ENCODE results near the gene LIMA1.

LIMA1 gene

DNA sequence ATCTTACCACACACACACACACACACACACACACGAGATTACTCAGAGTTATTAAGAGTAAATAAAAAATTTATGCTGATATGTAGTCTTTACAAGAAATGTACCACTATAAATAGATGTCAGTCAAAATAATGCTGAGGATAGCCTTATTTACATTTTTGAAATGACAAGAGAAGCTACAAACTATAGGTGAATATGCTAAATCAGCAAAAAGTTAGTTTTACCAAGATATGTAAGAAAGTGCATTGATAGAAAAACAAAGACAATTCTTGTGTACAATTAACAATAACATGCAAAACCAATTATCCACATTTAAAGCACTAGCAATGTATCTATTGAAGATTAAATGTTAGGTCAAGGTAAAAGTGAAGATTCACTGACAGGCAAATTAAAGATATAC lies 69.3 kb downstream of the LIMA1 start:
- DNase-seq, result no peak

DNA sequence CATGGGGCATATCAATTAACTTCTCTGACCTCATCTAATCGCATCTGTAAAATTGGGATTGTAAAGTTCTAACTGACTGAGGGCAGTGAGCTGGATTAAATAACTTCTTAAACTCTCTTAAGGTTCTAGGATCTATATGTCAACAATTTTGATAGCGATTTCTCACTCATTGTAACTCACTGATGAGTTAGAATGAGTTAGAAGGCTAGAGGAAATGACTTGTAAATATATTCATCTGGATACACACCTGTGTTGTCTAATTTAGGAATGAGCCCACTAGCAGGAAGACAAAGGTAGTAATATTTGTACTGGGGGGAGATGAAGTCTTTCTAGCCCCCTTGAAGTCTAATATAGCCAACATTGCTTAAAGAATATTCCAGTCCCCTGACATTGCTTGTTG lies 69.9 kb downstream of the LIMA1 start:
- DNase-seq, result no peak

DNA sequence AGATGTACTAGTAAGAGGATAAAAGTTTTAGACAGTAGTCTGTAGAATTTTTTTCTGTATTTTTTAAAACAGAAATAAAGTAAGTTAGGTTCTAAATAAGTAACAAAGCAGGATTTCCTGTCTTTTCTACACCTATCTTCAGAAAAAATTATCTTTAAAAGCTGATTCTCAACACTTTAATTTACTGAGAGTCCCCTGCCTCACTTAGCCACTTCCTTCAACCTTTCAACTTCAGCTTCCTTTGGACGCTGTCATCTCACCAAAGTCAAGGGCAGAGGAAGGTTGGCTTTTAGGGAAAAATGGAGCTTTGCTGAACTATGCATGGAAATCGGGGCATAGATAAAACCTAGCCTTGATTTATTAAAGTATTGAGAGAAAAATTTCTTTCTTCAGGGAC lies 71.3 kb downstream of the LIMA1 start:
- no peak for DNase-seq

DNA sequence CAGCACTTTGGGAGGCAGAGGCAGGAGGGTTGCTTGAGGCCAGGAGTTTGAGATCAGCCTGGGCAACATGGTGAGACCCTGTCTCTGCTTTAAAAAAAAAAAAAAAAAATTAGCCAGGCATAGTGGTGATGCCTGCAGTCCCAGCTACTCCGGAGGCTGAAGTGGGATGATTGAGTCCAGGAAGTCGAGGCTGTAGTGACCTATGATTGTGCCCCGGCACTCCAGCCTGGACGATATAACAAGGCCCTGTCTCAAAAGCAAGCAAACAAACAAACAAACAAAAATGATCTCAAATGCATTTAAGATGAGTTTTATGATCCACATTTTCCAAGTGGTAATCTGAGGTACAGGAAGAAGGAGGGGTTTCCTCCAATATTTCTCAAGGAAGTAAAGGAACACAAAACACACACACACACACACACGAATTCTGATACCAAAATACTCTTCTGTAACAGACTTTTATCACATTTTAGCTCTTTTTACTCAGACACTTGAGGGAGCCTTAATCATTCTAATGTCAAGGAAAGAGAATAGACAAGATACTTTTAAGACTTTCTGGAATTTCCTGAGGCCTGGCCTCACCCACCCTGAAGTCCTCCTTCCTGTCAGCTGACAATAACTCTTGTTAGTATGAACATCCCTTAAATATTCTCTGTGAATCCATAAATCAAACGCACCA lies 71.8 kb downstream of the LIMA1 start:
- no peak for DNase-seq

DNA sequence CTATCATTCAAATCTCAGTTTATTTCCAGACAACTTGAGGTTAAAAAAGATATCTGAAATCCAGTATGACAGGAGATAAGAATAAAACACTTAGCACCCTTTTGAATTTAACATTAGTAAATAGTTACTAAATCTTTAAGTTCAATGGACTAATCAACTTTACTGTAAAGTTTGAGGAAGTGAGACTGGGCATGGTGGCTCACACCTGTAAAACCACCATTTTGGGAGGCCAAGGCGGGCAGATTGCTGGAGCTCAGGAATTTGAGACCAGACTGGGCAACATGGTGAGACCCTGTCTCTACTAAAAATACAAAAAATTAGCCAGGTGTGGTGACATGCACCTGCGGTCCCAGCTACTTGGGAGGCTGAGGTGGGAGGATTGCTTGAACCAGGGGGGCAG lies 75.9 kb downstream of the LIMA1 start:
- no peak for DNase-seq

DNA sequence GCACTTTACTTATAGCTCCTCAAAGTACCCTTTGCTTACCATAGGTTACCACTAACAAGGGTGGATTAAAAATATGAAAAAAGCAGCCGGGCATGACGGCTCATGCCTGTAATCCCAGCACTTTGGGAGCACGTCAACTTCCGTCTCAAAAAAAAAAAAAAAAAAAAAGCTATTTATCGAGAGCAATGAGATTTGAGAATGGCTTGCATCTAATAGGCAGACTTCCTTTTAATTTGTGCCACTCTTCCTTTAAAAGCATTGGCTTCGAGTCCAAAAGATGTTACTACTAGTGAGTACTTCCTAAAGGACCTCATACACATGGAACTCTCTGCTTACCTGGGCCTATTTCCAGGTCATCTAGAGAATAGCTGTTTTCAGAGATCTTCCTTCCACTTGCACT lies 77.7 kb downstream of the LIMA1 start:
- DNase-seq, result no peak

DNA sequence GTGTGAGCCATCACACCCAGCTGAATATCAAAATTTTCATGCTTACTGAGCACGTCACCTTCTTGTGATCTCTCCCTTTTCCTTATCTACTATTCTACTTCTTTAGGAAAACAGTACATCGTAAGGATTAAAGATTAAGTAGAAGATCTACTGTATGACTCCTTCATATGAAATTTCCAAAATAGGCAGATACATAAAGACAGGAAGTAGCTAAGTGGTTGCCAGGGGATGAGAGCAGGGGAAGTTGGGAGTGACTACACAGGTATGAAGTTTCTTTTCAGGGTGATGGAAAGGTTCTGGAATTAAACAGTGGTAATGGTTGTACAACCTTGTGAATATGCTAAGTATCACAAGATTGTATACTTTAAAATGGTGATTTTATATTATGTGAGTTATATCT lies 79.6 kb downstream of the LIMA1 start:
- DNase-seq, result no peak

DNA sequence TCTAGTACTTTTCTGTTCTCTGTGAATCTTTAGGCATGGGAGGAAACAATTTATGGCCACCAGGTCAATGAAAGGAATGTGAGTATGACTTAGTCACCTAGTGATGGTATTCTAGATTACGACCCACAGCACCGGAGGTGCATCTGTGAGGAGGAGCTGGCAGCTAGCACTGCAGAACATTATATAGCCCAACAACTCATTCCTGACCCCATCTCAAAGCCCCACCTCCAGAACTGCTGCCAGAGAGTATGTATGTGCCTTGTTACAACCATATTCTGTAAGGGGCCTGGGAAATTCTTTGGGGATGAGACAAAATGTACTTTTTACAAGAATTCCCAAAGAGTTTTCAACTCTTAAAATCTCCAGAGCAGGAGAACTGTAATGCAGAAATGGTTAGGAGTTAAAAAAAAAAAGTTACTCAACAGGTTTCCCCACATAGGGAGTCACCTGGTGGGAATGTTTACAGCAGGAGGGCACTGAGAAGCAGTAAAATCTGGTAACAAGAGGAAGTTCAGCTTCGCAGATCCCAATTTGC lies 81.3 kb downstream of the LIMA1 start:
- DNase-seq, result no peak

DNA sequence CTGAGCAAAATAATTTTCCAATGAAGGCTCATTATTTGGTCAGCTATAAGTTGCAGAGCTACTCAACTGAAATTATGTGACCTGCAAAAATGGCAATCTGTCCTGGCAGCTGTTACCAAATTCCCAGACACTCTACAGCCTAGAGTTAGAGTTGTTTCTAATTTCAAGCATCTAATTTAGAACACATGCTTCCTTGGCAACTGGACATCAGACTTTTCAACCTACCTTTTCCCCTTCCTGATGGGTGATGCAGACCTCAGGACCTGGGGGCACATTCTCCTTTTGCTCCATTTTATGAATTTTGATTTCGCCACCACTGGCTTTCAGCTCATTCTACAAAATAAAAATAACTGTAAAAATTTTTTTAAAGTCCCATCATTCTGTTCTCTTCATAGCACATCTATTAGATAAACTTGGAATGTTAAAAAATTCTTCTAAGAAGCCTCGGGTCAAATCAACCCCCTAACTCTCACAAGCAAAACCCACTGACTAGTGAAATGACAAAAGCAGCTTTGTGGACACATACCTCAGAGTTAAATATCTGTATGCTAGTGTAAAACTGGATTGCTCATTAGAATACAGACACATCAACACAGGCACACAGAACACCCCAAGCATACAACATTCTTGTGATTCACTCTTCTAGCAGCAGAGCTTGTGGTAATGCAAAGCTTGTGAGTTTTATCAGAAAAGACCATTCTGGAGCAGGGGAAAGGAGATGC lies 82.6 kb downstream of the LIMA1 start:
- no peak for DNase-seq

DNA sequence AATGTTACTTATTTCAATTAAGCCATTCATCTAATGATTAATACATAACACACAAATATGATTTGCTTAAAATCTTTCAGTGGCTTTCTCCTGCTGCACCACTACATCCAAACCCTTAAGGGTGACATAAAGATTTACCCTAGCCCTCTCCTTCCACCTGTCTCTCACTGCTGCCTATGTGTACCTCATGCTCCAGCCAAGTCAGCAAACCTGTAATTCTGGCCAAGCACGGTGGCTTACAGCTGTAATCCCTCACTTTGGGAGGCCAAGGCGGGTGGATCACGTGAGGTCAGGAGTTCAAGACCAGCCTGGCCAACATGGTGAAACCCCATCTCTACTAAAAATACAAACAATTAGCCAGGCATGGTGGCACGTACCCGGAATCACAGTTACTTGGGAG lies 84.5 kb downstream of the LIMA1 start:
- DNase-seq, result no peak

DNA sequence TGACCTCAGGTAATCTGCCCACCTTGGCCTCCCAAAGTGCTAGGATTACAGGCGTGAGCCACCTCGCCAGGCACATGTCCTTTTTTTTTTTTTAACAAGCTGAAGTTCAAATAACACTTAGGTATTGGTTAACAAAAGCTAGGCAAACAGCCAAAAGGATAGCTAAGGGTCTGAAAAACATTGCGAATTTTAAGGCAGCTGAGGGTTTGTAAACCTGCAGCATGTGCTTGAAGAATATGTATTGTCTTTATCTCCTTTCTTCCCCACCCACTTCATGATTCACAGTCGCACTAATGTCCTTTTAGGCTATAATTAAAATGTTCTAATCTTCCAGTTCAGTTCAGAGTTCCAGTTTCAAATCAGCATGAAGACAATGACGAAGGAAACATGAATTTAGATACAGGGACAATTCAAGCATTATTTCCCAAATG lies 86.0 kb downstream of the LIMA1 start:
- no peak for DNase-seq

DNA sequence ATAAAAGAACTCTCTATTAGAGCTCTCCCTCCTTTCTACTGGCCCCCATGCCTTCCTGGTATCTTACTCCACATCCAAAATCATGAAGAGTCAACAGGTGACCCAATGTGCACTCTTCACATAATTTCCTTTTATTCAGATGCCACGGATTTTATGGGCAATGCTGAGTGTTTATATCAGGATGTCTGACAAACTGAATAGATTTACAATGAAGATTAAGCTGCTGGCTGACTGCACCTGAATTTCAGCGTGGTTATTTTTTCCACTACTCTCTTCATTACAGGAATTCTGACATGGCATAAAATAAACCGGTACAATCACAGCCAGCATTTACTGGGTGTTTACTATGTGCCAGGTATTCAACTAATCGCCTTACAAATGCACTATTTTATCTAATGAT lies 86.8 kb downstream of the LIMA1 start:
- no peak for DNase-seq

DNA sequence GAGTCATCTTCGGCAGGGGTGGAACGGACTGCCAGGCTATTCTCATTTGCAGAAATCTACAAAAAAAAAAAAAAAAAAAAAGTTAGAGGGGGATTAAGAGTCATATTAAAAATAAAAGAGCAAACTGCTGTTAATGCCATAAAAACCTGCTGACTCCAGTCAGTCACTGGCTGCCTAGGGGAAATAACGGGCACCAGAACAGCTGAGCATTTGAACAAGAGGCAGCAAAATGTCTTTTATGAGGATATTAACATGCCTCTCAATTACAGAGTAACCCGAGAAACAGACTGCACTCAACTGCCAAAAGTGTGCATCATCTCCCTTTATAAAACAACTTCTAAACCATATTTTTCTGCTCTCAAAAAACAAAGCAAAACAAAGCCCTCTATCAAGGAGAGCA lies 87.5 kb downstream of the LIMA1 start:
- DNase-seq, result no peak

DNA sequence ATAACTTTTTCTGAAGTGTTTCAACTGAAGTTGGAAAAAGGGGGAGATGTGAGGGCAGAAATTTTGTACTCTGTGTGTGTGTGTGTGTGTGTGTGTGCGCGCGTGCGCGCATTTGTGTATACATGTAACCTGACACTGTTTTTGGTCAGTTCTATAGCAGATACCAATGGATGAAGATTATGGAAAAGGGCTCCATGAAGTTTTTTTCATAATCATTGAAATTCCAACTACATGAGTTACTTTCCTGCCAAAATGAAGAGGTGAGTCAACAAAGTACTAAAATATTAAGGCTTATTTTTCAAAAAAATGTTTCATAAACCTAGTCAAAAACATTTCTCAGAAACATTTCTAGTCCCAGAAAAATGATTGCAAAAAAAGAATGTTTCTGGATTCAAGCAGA lies 90.4 kb downstream of the LIMA1 start:
- no peak for DNase-seq

DNA sequence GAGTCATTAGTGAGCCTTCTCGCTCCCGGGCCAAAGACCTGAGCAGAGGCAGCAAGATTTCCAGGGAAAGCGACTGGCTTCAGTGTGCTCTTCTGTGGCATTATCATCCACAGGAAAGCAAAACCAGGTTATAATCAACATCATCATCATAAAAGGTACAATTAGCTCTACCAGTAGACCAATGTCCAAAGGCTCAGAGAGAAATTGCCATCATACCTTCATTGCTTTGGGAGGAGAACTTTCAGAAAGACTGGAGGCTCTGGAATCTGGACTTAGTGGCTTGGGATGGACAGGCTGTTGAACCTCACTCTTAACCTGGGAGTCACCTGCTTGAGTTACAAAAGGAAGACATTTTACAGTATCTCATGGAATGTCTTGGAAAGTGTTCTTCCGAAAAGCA lies 91.1 kb downstream of the LIMA1 start:
- DNase-seq, result no peak

DNA sequence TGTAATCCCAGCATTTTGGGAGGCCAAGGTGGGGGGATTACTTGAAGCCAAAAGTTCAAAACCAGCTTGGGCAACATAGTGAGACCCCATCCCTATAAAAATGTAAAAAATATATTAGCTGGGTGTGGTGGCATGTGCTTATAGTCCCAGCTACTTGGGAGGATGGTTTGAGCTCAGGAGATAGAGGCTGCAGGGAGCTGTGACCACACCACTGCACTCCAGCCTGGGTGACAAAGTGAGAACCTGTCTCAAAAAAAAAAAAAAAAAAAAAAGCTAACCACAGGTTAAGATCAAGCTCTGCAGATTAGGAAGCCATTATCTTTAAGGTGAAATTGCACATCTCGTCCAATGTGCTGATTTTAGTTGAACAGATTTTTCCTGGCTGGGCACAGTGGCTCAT lies 92.5 kb downstream of the LIMA1 start:
- no peak for DNase-seq

DNA sequence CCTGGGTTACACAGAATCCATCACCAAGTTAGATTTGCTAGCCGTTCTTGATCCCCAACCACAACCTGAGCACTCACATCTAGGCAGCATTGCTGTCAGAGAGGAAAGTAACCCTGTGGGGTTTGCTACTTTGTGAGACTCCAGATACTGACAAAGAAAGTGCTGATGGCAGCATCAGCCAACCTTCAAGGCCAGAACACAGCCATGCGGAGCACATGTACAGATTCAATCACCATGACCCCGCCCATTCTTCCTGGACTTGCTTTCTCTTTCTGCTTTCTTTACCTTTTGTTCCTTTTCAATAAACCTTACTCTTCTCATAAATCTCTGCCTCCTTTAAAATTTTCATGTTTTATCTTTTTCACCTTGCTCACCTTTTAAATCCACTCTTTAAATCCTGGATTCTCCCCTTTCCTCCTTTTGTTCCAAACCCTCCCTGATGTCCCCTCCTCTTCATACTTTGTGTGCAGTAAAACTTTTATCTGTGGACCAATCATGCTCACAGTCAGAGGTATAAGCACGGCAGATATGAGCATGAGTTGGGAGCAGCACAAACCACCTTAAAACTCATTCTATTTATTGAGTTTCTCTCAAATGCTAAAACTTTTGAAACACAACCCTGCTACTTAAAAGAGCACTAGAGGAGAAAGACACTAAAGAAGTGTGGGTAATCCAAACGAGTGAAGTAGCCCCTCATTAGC lies 94.3 kb downstream of the LIMA1 start:
- no peak for DNase-seq

DNA sequence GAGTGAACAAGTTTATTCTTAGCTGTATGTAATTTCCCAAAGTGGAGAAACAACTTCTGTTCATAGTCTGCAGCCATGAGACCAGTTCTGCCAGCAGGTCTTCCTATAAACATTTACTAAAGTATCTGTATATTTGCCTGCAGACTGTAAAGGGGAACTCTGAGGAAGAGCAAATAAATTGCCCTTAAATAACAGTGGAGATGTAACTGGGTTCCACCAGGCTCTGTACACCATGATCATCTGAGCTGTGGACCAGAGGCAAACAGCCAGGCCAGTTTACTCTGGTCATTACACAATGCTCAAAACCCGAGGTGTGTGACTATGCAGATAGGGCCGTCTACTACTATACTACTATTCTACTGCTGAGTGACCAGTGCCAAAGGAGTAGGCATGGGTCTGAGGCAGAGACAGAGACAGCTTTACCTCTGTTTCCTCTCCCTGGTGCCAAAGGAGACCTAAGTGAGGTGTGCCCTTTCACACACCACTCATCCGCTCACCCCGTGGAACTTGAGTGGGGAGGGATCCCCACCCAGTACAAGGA lies 95.0 kb downstream of the LIMA1 start:
- no peak for DNase-seq

DNA sequence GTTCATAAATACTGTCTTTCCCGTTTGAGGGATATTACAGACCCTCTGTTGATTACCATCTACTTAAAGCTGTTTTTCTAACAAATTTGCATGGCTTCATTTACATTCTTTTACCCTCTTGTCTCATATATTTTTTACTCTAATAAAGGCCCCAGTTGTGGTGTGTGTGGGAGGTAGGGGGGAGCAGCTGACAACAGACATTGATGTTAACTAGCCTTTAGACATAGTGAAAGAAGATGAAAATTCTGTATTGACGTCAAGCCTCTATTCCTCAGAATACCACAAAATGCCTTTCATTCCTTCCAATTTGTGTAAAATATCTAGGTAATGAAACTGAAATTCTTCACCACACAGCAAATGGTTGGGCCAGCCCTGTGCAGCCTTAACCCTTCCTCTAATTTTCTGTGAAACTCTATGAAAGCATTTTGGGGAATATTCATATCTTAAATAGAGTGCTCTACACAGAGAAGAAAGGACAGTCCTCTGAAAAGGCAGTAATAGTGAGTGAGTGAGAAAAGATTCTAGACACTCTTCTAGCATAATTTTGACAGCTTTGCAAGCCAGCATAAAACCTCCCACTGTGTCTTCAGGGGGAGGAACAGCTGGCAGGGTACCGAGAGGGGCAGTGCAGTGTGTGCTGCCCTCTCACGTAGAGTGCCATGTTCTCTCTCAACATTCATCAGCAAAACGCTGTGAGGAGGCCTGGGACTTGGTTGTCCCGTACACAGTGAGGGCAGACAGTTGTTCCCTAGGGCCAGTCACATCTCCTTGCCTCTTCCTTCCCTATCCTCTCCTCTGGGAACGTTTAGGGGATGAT lies 96.0 kb downstream of the LIMA1 start:
- DNase-seq, result no peak

DNA sequence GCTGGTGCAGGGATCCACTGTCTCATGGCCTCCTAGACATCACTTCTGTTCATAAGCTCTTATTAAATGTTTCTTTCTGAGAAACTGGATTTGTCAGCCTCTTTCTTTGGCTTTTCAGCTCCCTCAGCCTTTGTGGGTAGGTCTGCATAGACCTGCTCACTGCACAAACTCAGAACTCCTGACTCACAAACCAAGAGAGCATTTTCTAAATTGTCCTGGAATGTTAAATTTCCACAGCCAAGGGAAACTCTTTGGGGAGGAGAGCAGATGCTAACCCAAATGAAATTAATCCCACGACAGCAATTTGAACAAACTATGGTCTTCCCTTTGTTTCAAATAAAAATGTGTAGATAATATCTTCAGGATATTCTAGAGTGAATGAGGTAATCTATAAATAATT lies 96.6 kb downstream of the LIMA1 start:
- no peak for DNase-seq

DNA sequence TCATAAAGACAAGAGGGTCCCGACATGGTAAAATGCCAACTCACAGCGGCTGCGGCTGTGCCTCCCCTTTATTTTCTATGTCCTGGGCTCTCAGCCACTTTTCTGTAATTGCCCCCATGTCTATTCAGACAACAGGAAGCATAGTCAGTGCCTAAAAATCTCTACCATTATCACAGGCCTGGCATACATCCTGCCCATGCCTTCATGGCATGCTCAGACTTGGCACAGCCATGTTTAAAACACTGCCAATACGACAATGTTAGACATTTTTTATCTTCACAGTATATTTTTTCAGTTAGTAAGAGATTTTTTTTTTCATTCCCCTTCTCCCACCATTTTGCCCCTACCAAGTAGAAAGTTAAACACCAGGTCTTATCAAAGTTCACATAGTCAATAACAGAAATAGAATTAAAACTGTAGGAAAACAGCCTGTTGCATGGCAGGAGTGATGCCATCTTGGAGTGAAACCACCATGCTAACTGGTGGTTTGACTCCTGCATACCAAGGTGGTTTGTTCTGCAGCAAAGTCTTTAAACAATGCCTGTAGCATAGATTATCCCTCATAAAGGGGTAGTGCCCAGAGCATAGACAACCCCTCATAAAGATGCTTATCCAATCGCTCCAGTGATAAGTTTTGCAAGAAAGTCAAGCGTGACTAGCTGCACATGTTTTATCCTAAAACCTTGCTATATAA lies 97.2 kb downstream of the LIMA1 start:
- no peak for DNase-seq

DNA sequence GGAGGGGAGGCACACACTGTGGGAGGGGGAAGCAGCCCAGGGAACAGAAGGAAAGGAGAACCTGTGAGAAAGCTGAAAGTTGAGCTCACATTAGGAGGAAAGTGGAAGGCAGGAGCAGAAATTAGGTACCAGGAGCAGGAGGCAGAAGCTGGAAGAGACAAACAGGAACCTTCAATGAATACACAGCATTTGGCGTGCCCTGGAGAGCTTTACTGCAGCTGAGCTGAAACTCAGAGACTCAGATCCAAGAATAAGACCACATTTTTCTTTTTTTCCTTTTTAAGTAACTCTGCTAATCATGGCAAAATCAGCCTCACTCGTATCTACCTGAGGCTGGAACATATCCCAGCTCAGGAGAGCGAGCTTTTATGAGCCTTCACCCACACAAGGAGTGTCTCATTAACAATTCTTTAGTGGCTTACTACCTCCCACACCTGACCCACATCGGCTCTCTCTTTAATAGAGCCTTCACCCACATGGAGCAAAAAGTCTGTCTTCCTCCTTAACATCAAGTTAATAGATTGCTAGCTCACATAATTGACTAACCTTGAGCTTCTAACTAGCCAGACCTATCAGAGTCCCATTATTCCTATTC lies 97.9 kb downstream of the LIMA1 start:
- no peak for DNase-seq

Measured in cortex of kidney (tissue), 1 donor.